Activated CD4-positive, alpha-beta T cell treated with anti-CD3 and anti-CD28 coated beads, Interleukin-2, amount 50 U/mL, for 4 hours (primary cell): Measurements from ENCODE around the gene TMEM234.
"Not testable (repeated sequence)": the region's sequence is repeated elsewhere in the genome, so short reads cannot be mapped to it uniquely, and the experiment has no call there.

ENCODE experiments used
- DNase-seq, 2 experiments: peaks; one replicate each; pipeline ENCODE4 v3.0.0-alpha.2; 2020

TMEM234 gene

GRCh38 chr1:32221980-32222755, at the start of gene TMEM234, which contains the start of gene EIF3I:
TMEM234 (minus strand) TSS chr1:32222353; CDS start chr1:32222322, 31 bp downstream.
EIF3I (plus strand) TSS chr1:32222407; CDS start chr1:32222442, 35 bp downstream.
- DNase-seq = peak; percentile 88 to 89

GRCh38 chr1:32269744-32270143, 47.6 kb upstream of the TMEM234 start:
- DNase-seq = no peak

- DNase-seq = no peak
Measured at GRCh38 chr1:32266921-32267591, 44.9 kb upstream of the TMEM234 start.

- no peak for DNase-seq
Measured at GRCh38 chr1:32265846-32266245, 43.7 kb upstream of the TMEM234 start.

GRCh38 chr1:32263744-32264143, 41.6 kb upstream of the TMEM234 start:
- no peak for DNase-seq

- DNase-seq = not testable (repeated sequence)
Measured at GRCh38 chr1:32263236-32263593, 41.1 kb upstream of the TMEM234 start.

- DNase-seq = no peak
Measured at GRCh38 chr1:32257227-32257508, 35.0 kb upstream of the TMEM234 start.

GRCh38 chr1:32256473-32257226, 34.5 kb upstream of the TMEM234 start:
- DNase-seq = no peak

- no peak for DNase-seq
Measured at GRCh38 chr1:32255072-32256071, 33.2 kb upstream of the TMEM234 start.

- DNase-seq = peak; percentile 50 to 58
Measured at GRCh38 chr1:32250893-32251716, 29.0 kb upstream of the TMEM234 start, which contains the start of gene LCK. LCK (plus strand) TSS chr1:32251265; CDS start chr1:32274330, 23,065 bp downstream.

GRCh38 chr1:32249831-32250525, 27.8 kb upstream of the TMEM234 start:
- DNase-seq = peak; percentile 75 to 76

GRCh38 chr1:32247983-32248889, 26.1 kb upstream of the TMEM234 start:
- DNase-seq = peak; percentile 66 to 68

GRCh38 chr1:32247452-32247851, 25.3 kb upstream of the TMEM234 start:
- DNase-seq = no peak

- no peak for DNase-seq
Measured at GRCh38 chr1:32246888-32247273, 24.7 kb upstream of the TMEM234 start, which contains the start of gene FAM167B. FAM167B (plus strand) TSS chr1:32247222; CDS start chr1:32247422, 200 bp downstream.

- no peak for DNase-seq
Measured at GRCh38 chr1:32242341-32242851, 20.2 kb upstream of the TMEM234 start.

- peak in 1 of 2 experiments; percentile 21 for DNase-seq
Measured at GRCh38 chr1:32241001-32241763, 19.0 kb upstream of the TMEM234 start.

- DNase-seq = peak; percentile 45 to 47
Measured at GRCh38 chr1:32240140-32240951, 18.2 kb upstream of the TMEM234 start.

- DNase-seq = no peak
Measured at GRCh38 chr1:32239790-32240139, 17.6 kb upstream of the TMEM234 start.
